HS-5 (cell line): ENCODE results near the gene UACA.
"Not testable (repeated sequence)": the region's sequence is repeated elsewhere in the genome, so short reads cannot be mapped to it uniquely, and the experiment has no call there.

Source experiments
- DNase-seq: peaks from one replicate; pipeline ENCODE4 v3.0.0-alpha.2; 2012; ENCODE audit warnings: low read depth

The UACA gene

GRCh38 chr15:70627734-70628548, 135.4 kb downstream of the UACA start:
- no peak for DNase-seq

GRCh38 chr15:70627322-70627721, 136.0 kb downstream of the UACA start:
- DNase-seq, result no peak

- DNase-seq, result no peak
Measured at GRCh38 chr15:70625438-70625837, 137.9 kb downstream of the UACA start.

GRCh38 chr15:70625011-70625410, 138.3 kb downstream of the UACA start:
- DNase-seq, result no peak

GRCh38 chr15:70618929-70619328, 144.4 kb downstream of the UACA start:
- no peak for DNase-seq

GRCh38 chr15:70617911-70618287, 145.5 kb downstream of the UACA start:
- DNase-seq, result no peak

GRCh38 chr15:70617076-70617910, 146.1 kb downstream of the UACA start:
- no peak for DNase-seq

GRCh38 chr15:70616311-70616756, 147.0 kb downstream of the UACA start:
- not testable (repeated sequence) for DNase-seq

- DNase-seq, result no peak
Measured at GRCh38 chr15:70615435-70616310, 147.7 kb downstream of the UACA start.

GRCh38 chr15:70614221-70614620, 149.1 kb downstream of the UACA start:
- no peak for DNase-seq

- DNase-seq, result no peak
Measured at GRCh38 chr15:70613271-70613670, 150.1 kb downstream of the UACA start.

GRCh38 chr15:70611286-70611685, 152.1 kb downstream of the UACA start:
- no peak for DNase-seq

GRCh38 chr15:70610541-70610940, 152.8 kb downstream of the UACA start:
- DNase-seq, result no peak

GRCh38 chr15:70609889-70610288, 153.5 kb downstream of the UACA start:
- no peak for DNase-seq

- no peak for DNase-seq
Measured at GRCh38 chr15:70608144-70608543, 155.2 kb downstream of the UACA start.

GRCh38 chr15:70605606-70606410, 157.6 kb downstream of the UACA start:
- DNase-seq, result no peak

- DNase-seq, result no peak
Measured at GRCh38 chr15:70604666-70605315, 158.6 kb downstream of the UACA start.
